NOMO-1 treated with DMSO at 0.1 percent for 48 hours (cell line): ENCODE data around the gene JPH3.

Experiments
- DNase-seq: peaks from one replicate; lab custom pipeline; 2025; ENCODE audit not compliant: unreplicated experiment; lab: John Stamatoyannopoulos, UW

The JPH3 gene

DNA sequence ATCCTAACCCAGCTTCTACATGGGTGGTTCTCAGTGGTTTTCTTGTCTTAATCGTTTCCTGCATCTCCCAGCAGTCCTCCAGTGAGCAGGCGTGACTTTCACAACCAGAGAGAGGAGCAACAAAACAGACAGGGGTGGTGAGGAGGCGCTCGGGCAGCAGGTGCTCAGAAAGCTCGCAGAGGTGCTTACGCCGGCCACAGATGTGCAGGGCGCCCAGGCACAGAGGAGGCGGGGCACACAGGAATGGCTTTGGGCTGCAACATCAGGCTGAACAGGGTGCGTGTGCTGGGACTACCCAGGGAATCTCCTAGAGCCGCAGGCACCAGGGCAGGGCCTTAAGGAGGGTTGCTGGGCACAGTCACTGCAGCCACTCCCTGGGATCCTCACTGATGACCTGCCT lies 130.9 kb downstream of the JPH3 start:
- no peak for DNase-seq

DNA sequence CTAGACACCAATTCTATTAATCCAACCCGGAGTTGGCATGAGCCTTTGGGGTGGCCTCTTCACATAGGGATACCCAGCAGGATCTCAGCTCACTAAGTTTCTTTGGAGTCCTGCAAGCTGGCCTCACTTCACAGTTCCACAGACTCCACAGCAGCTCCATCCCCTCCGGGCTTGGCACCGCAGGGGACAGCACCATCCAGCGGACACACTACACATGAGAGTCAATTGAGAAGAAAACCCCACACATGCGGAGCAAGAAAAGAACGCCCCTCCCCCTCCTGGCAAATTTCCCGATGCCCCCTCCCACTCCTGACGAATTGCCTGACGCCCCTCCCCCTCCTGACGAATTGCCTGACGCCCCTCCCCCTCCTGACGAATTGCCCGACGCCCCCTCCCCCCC lies 132.3 kb downstream of the JPH3 start:
- no peak for DNase-seq

DNA sequence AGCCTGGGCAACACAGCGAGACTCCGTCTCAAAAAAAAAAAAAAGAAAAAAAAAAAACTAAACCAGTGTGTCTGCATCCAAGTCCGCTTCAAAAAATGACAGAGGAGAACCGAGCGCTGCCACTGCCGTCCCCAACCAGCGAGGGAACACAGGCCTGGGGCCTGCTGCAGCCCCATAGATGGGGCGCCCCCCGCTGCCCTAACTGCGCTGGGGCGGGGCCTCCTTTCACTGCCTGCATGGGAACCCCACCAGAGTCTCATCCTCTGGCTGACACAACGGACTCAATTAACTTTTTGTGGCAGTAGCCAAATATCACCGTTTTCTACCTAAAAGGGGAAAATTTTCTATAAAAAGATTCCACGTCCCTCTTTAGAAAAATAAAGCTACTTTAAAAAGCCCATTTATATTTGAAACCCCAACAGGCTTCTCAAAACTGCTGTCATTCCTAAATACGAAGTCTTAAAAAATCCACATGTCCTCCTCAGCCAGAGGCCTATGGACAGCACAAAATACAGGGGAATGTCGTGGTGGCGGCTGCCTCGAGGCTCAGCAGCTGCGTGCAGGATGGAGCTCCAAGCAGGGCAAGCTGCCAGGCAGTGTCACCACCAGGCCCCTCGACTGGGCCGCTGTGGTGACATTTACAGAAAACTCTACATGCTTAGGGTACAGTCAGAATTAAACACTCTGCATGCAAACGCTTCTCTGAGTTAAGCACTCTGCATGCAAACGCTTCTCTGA lies 133.1 kb downstream of the JPH3 start:
- no peak for DNase-seq

DNA sequence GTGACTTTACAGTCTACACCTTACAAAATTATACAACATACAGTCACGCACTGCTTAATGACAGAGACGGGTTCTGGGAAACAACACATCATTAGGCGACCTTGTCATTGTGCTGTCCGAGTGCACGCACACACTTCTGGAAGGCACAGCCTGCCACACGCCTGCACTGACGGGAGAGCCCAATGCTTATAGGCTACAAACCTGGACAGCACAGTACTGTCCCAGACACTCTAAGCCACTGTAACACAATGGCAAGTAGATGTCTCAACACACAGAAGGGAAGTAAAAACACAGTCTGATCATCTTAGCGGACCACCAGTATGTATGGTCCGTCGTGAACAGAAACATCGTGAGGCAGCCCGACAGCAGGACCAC lies 133.7 kb downstream of the JPH3 start:
- no peak for DNase-seq

DNA sequence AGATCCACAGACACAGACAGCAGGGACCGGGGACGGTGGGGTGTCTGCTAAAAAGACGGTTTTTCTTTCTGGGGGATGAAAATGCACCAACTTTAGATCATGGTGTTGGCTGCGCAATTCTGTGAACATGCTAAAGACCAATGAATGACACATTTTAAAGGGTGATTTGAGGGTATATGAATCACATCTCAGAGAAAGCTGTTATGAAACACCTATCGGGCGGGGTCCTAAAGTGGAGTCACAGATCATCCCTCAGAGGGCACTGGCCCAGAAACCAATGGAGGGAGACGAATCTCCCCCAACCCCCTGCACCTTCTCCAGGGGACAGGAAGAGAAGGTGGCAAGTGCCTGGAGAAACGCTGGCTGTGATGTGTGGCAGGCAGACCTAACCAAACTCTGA lies 137.5 kb downstream of the JPH3 start:
- DNase-seq = no peak

GRCh38 chr16:87740441-87740840 lies 138.1 kb downstream of the JPH3 start:
- no peak for DNase-seq

- no peak for DNase-seq
These were observed 138.7 kb downstream of the JPH3 start for GRCh38 chr16:87740909-87741424.

DNA sequence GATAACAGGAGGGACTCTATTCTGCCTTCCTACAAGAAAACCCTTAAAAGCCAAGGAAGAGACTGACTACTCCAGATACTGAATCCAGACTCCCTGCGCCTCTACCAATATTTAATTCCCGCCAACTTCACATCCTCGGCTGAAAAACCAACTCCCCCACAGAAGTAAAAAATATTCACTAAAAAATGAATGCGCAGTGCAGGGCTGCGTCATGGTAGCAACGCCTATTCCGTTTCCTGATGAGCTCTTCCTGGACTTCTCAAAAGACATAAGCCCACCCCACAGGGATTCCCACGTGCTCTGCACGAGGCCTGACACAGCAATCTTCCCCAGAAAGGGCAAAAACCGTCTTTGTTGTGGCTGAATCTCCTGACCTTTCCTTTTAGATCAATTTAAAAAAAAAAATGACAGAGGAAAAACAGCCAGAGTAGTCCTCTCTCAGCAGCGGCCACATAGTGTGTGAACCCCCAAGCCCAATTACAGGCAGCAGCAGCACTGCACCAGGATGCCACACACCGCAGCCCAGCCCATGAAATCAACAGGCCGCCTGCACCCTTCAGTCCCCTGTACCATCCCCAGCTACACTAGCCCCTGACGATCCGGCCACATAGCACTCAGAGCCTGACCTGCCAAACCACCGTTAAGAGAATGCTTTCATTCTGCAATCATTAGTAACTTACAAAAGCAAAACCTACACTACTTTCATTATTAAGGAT lies 139.6 kb downstream of the JPH3 start:
- DNase-seq = no peak

- no peak for DNase-seq
These were observed 140.6 kb downstream of the JPH3 start for GRCh38 chr16:87742781-87743490.

DNA sequence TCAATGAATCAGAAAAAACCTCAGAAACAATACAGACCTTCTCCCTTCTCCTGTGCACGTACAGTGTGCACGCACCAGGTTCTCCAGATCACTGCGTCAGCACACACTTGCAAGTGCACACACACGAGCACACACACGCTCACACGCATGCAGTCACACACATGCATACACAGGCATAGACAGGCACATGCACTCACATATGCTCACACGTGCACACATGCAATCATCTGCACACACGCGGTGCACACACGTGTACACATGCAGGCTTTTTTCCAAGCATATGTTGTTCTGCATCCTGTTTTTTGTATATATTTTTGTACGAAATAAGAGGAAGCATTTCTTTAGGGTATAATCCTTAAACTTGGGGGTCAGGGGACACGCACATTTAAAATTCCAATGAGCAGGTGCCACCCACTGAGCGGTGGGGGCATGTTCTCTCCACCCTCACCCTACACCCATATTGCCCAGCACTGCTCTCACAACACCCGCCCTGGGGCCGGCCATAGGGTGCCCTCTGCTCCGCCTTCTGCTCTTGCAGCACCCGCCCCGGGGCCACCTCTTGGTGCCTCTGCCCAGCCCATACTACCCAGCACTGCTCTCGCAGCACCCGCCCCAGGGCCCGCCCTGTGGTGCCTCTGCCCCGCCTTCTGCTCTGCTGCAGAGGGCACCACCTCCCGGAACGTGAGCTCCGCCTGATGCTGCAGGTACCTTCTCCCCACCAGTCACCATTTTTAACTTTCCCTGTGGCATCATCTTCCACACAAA lies 142.6 kb downstream of the JPH3 start:
- DNase-seq = no peak

- no peak for DNase-seq
These were observed 143.9 kb downstream of the JPH3 start for GRCh38 chr16:87746178-87746577.
